ENCODE measurements around the gene PARS2.

- no peak for TF ChIP-seq CTCF (IDR thresholded peaks at IDR 0.05)
- no peak for TF ChIP-seq POLR2A (IDR thresholded peaks at IDR 0.05)
Measured at GRCh38 chr1:54708385-54708784, 55.9 kb downstream of the PARS2 start.
